HFF-Myc (cell line): ENCODE data around the gene TTC23.

Source experiments
- DNase-seq: peaks from one replicate; pipeline ENCODE4 v3.0.0-alpha.2; 2011; ENCODE audit warnings: low read depth; ENCODE audit errors: extremely low read depth
- H3K4me3 ChIP-seq: replicated peaks from 2 replicates; pipeline ENCODE4 v1.5.1; 2011; ENCODE audit warnings: low read depth, mild to moderate bottlenecking, control low read depth, low read length
- CTCF ChIP-seq: IDR thresholded peaks from 2 replicates; pipeline ENCODE4 v1.5.1; 2012; ENCODE audit warnings: mild to moderate bottlenecking, low read depth, low read length, control low read depth; ENCODE audit errors: missing control alignments

The TTC23 gene

GRCh38 chr15:99158626-99159412 is 90.6 kb downstream of the TTC23 start:
- DNase-seq, result no peak
- no peak overlapping the region for H3K4me3 ChIP-seq
- no peak for TF ChIP-seq CTCF

- no peak overlapping the region for H3K4me3 ChIP-seq
- TF ChIP-seq CTCF, result no peak
- no peak for DNase-seq
These were observed 91.9 kb downstream of the TTC23 start for GRCh38 chr15:99157456-99157855.

- no peak for TF ChIP-seq CTCF
- DNase-seq, result no peak
These were observed 93.4 kb downstream of the TTC23 start for GRCh38 chr15:99155961-99156443.

GRCh38 chr15:99154271-99154670 is 95.1 kb downstream of the TTC23 start:
- DNase-seq, result no peak
- no peak for TF ChIP-seq CTCF

More at GRCh38 chr15:99155961-99156443, 93.4 kb downstream of the TTC23 start:
- no peak overlapping the region for H3K4me3 ChIP-seq

GRCh38 chr15:99153026-99153535 is 96.3 kb downstream of the TTC23 start:
- no peak overlapping the region for H3K4me3 ChIP-seq
- no peak for TF ChIP-seq CTCF
- DNase-seq, result no peak

More at GRCh38 chr15:99154271-99154670, 95.1 kb downstream of the TTC23 start:
- no peak overlapping the region for H3K4me3 ChIP-seq

- no peak for TF ChIP-seq CTCF
- no peak for DNase-seq
- H3K4me3 ChIP-seq, result no peak overlapping the region
These were observed 98.2 kb downstream of the TTC23 start for GRCh38 chr15:99151156-99151555.

GRCh38 chr15:99149366-99149765 is 100.0 kb downstream of the TTC23 start:
- no peak for TF ChIP-seq CTCF
- DNase-seq, result no peak
- no peak overlapping the region for H3K4me3 ChIP-seq
